T1000 (cell line): ENCODE measurements around the gene LENEP.
"Not testable (repeated sequence)": the region's sequence is repeated elsewhere in the genome, so short reads cannot be mapped to it uniquely, and the experiment has no call there.

Experiments used
- DNase-seq: peaks from one replicate; lab custom pipeline; 2025; ENCODE audit warnings: mixed read lengths; lab: John Stamatoyannopoulos, UW

The LENEP gene

GRCh38 chr1:154975409-154976059 lies 17.9 kb upstream of the LENEP start:
- DNase-seq = no peak

GRCh38 chr1:154977762-154978161 lies 15.6 kb upstream of the LENEP start:
- not testable (repeated sequence) for DNase-seq

GRCh38 chr1:154978360-154978759 lies 15.0 kb upstream of the LENEP start:
- no peak for DNase-seq

GRCh38 chr1:154982341-154982740 lies 11.0 kb upstream of the LENEP start:
- no peak for DNase-seq

GRCh38 chr1:154982897-154983648 lies 10.3 kb upstream of the LENEP start, which contains the start of gene FLAD1:
FLAD1 (plus strand) TSS chr1:154983344; CDS start chr1:154983695, 351 bp downstream.
- peak; percentile 94 for DNase-seq

GRCh38 chr1:154983776-154984466 lies 9.5 kb upstream of the LENEP start:
- no peak for DNase-seq

GRCh38 chr1:154986736-154987135 lies 6.7 kb upstream of the LENEP start:
- not testable (repeated sequence) for DNase-seq

GRCh38 chr1:154987326-154987725 lies 6.1 kb upstream of the LENEP start:
- DNase-seq = no peak

GRCh38 chr1:154988058-154988954 lies 5.1 kb upstream of the LENEP start:
- DNase-seq = no peak

- DNase-seq = no peak
These were observed 4.1 kb upstream of the LENEP start for GRCh38 chr1:154989195-154989860.

GRCh38 chr1:154990276-154990675 lies 3.1 kb upstream of the LENEP start:
- no peak for DNase-seq

- DNase-seq = no peak
These were observed 440 bp upstream of the LENEP start for GRCh38 chr1:154992721-154993571.

- no peak for DNase-seq
These were observed 842 bp downstream of the LENEP start for GRCh38 chr1:154994269-154994587.

GRCh38 chr1:154994591-154994990 lies 1.2 kb downstream of the LENEP start:
- DNase-seq = no peak

GRCh38 chr1:154995301-154995983 lies 2.1 kb downstream of the LENEP start:
- peak; percentile 13 for DNase-seq

GRCh38 chr1:154996966-154997701 lies 3.7 kb downstream of the LENEP start:
- DNase-seq = no peak

GRCh38 chr1:154998201-154998780 lies 4.9 kb downstream of the LENEP start:
- no peak for DNase-seq

GRCh38 chr1:154998818-154999570 lies 5.6 kb downstream of the LENEP start:
- DNase-seq = peak; percentile 14
